Skin epidermis (tissue), 12 donors: Measurements from ENCODE around the gene KCNJ6.

Experiments
- H3K27ac ChIP-seq, 21 experiments: fragments of 200-600 bp; sonication (generic) in 11 of 21; one replicate each; pipeline ENCODE4 v1.5.0; 2020; ENCODE audit warnings: mild to moderate bottlenecking in 3 of 21, inconsistent platforms in 2 of 21, moderate library complexity in 2 of 21
- H3K4me3 ChIP-seq, 7 experiments: fragments of 200-600 bp; sonication (generic) in 2 of 7; one replicate each; pipeline ENCODE4 v1.5.0; 2020; ENCODE audit warnings: inconsistent platforms in 2 of 7, mild to moderate bottlenecking in 2 of 7, moderate library complexity in 1 of 7

Gene KCNJ6

GRCh38 chr21:37908691-37909090 lies 7.6 kb downstream of the KCNJ6 start:
- Histone ChIP-seq H3K27ac (no peak overlapping the region), H3K4me3 (no peak overlapping the region)

DNA sequence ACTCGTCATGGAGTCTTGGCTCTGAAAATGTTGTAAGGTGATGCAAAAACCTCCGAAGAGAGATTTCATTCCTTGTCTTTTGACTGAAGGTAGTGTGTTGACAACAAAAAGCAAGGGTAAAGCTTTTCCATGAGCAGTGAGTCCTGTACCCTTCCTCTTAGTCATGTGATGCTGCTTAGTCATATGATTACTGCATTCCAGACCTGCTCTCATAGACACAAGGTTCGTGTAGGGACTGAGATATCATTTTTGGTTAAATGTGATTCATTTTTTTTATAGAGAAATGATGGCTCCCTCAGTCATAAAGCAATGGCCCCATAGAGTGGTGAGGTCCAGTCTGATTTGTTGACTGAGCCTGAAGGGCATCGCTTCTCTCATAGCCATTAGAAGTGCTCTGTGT lies 9.2 kb downstream of the KCNJ6 start:
- no peak overlapping the region for H3K4me3 ChIP-seq
- H3K27ac ChIP-seq, result no peak overlapping the region

- no peak overlapping the region for H3K27ac ChIP-seq
- H3K4me3 ChIP-seq, result no peak overlapping the region
Measured at GRCh38 chr21:37905291-37905690, 11.0 kb downstream of the KCNJ6 start.

GRCh38 chr21:37904856-37905255 lies 11.4 kb downstream of the KCNJ6 start:
- no peak overlapping the region for H3K27ac ChIP-seq
- H3K4me3 ChIP-seq, result no peak overlapping the region

DNA sequence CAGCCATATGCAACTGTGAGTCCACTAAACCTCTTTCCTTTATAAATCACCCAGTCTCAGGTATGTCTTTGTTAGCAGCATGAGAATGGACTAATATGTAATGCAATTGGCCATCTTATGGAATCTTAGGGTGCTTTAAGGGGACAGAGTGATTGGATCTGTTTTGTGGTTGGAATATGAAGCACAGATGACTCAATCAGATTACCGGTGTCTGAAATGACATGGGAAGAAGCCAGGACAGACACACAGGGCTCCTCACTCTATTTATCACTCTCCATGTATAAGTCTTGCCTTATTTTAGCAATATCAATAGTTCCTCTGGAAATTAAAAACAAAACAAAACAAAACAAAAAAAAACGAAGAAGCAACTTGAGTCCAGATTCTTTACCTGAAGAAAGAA lies 12.9 kb downstream of the KCNJ6 start:
- Histone ChIP-seq H3K4me3 (no peak overlapping the region), H3K27ac (no peak overlapping the region)

- H3K27ac ChIP-seq, result no peak overlapping the region
- H3K4me3 ChIP-seq, result no peak overlapping the region
Measured at GRCh38 chr21:37899146-37899545, 17.1 kb downstream of the KCNJ6 start.

GRCh38 chr21:37896788-37897187 lies 19.5 kb downstream of the KCNJ6 start:
- no peak overlapping the region for H3K4me3 ChIP-seq
- H3K27ac ChIP-seq, result no peak overlapping the region

- Histone ChIP-seq H3K4me3 (no peak overlapping the region), H3K27ac (no peak overlapping the region)
Measured at GRCh38 chr21:37891972-37892371, 24.3 kb downstream of the KCNJ6 start.

DNA sequence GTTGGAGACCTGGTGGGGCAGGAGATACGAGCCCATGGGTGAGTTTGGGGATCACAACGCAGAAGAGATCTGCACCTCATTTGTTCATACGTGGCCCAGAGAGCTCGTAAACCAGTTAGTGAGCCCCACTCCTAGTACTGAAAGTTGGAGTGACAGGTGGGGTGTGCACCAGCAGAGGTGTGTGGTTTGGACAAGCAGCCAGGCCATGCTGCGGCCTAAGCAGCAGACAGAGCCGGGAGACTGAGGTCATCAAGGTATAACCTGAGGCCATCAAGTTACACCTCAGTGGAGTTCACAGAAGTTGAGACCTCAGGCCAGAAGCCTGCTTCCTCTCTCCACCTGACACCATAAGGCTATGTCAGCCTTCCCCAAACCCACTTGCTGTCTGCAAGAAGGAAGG lies 27.6 kb downstream of the KCNJ6 start:
- Histone ChIP-seq H3K27ac (no peak overlapping the region), H3K4me3 (no peak overlapping the region)

GRCh38 chr21:37886726-37887299 lies 29.4 kb downstream of the KCNJ6 start:
- H3K27ac ChIP-seq, result no peak overlapping the region

DNA sequence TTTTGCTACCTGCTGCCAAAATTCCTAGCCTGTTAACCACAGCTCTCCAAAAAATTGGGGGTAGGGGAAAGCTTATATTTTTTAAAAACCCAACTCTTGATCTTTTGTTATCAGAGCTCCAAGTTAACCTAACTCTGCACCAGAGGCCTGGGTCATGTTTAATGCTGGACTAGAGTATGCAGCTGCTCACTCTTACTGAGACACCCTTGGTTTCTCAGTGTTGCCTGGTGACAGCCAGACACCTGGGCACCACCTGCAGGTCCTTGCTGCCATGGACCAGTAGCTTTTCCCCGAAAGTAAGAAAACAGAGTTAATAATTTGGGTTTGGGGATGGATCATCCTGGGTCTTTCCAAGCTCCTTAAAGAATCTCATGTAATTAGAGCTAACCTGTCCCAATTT lies 30.1 kb downstream of the KCNJ6 start:
- H3K27ac ChIP-seq, result no peak overlapping the region
- no peak overlapping the region for H3K4me3 ChIP-seq

More at GRCh38 chr21:37886726-37887299, 29.4 kb downstream of the KCNJ6 start:
- no peak overlapping the region for H3K4me3 ChIP-seq

DNA sequence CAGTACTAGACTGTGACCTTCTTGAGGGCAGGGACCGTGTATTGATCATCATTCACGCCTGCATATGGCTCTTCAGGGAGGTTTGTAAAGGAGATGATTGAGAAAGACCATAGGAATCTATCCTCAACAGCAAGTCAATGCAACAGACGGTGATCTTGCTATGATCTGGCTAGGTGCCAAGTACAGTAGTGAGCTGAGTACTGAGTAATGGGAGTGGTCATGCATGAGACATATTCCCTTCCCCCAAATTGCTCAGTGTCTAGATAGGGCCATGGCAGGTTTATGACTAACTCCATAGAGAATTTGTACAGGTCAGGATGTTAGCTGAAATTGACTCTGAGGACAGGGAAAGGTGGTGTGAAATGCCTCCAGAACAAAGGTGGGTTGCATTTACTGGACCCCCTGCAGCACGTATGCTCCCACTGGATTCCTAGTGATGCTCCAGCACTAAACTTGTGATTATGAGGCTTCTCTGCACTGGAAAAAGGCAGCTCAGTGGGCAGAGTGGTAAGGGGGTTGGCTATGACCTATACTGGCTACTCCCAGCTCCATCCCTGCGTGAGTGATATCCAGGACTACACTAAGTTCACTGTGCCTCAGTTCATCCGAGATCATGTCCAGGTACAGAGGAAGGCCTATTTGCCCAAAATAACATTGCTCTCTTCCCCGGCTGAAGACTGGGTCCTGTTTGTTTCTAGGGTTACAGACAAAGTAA lies 37.2 kb downstream of the KCNJ6 start:
- Histone ChIP-seq H3K27ac (no peak overlapping the region), H3K4me3 (no peak overlapping the region)

DNA sequence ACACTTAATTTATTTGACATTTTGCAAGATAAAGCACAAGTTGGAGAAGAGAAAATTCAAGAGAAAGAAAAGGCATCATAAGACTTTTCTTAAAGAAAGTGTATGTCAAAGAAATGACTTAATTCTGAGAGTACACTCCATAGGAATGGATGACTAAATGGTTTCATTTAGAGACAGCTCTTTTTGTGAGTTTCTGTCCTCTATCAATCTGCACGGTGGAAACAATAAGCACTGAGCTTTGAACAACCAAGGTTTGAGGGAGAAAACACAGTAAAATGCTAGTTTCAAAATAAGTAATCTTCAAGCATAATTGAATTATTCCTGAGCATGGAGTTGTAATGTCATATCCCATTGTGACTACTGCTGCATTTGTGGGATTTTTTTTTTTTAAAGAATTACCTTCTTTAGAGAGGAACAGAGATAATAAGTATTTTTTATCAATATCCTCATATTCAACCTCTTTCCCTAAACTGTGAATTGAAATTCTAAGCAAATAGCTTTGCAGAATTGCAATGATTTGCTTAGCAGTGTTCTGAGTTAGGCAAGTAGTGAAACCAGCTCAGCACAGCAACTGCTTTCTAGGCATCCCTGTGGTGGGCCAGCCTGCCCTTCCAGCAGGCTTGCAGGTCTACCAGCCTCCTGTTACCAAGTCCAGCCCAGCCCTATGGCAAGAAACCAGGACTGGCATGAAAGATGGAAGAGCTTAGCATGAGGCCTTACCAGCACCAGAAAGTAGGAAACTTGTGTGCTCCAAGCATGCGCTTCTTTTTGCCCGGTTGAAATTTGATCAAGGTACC lies 38.2 kb downstream of the KCNJ6 start:
- no peak overlapping the region for H3K4me3 ChIP-seq
- H3K27ac ChIP-seq, result no peak overlapping the region

- no peak overlapping the region for H3K27ac ChIP-seq
Measured at GRCh38 chr21:37877171-37877570, 39.1 kb downstream of the KCNJ6 start.

GRCh38 chr21:37876561-37876960 lies 39.7 kb downstream of the KCNJ6 start:
- H3K4me3 ChIP-seq, result no peak overlapping the region

More at GRCh38 chr21:37877171-37877570, 39.1 kb downstream of the KCNJ6 start:
- H3K4me3 ChIP-seq, result no peak overlapping the region

DNA sequence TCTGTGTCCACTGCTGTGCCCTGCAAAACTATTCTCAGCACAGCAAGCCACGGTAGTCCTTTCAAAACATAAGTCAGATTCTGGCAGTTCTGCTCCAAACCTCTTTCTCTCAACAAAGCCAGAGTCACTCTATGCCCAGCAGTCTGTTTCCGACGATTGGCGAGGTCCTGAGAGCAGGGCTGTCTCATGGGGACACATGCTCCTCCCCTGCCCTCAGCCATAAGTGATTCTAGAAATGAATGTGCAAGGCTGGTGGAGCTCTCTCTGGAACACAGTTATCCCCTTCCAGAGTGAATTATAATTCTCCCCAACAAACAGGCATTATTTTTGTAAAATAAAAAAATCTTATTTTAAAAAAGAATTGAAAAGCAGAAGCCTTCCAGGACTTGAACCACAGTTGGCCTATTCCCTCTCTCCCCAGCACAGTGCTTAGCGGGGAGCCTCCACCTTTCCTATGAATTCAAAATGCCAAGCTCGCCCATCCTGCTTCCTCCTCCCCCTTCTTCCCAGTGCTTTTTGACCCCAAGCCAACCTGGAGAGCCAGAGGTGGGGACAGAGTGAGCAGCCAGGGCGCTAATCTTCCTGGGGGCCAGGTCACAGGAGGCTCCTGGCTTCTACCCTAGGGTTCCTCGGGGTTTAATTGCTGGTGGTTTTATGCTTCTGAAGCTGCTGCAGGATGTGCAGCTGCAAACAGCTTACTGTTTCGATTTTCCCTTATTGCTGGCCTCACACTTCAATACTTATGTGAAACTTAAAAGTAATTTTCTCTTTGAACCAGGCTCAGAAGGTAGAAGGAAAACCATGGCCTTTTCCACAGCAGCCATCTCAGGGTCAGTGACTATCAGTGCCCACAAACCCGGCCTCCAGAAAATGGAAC lies 41.1 kb downstream of the KCNJ6 start:
- Histone ChIP-seq H3K4me3 (no peak overlapping the region), H3K27ac (no peak overlapping the region)

More at GRCh38 chr21:37876561-37876960, 39.7 kb downstream of the KCNJ6 start:
- H3K27ac ChIP-seq, result no peak overlapping the region

- Histone ChIP-seq H3K4me3 (no peak overlapping the region), H3K27ac (no peak overlapping the region)
Measured at GRCh38 chr21:37874481-37874880, 41.8 kb downstream of the KCNJ6 start.

GRCh38 chr21:37873655-37874054 lies 42.6 kb downstream of the KCNJ6 start:
- H3K27ac ChIP-seq, result no peak overlapping the region
- H3K4me3 ChIP-seq, result no peak overlapping the region

DNA sequence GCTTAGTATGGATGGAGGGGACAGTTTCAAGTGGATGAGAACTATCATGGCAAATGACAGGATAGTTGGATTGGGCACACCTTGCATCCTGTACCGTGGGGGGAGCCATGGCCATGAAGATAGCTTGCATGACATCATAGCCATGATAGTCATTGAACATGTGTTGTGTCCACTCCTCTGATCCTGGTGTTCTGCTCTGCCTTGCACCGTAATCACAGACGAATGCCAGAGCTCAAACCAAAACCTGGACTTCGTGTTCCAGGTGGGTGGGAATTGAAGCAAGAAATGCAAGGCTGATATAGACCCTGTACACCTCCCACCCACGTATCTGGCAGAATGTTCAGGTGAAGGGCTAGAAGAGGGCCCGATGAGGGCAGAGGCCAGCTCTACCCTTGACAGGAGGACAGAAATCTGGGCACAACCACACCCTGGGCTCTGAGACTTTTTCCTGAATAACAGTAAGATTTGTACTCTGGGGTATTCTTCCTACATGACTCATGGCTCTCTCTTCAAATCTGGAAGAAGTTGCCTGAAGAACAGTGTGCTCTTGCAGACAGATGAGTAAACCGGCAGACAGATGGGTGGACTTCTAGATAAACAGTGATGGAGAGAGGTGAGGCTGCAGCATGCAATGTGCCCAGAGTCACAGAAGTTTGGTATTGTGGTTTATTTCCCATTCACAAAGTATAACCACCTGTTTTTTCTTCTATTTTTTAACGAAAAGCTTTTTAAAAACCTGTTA lies 45.0 kb downstream of the KCNJ6 start:
- H3K27ac ChIP-seq, result no peak overlapping the region
- H3K4me3 ChIP-seq, result no peak overlapping the region
